SU-DHL-6 (cell line): Measurements from ENCODE around the gene ZNF524.

Experiments
- EZH2phosphoT487 ChIP-seq: fragments of 200-600 bp; sonication (generic), shearing (Covaris generic); conservative IDR thresholded peaks from 2 replicates; pipeline ENCODE4 v1.6.1; 2018; ENCODE audit warnings: mild to moderate bottlenecking, antibody characterized with exemption, low read length, moderate library complexity, mixed read lengths
- TF ChIP-seq, protein P1 (sequence below): fragments of 200-600 bp; sonication (generic); IDR thresholded peaks from one replicate; pipeline ENCODE4 v1.5.1; 2017; ENCODE audit warnings: antibody characterized with exemption, mild to moderate bottlenecking, low read length, moderate library complexity; ENCODE audit not compliant: insufficient read depth, poor library complexity, severe bottlenecking

- TF ChIP-seq, protein P1, sequence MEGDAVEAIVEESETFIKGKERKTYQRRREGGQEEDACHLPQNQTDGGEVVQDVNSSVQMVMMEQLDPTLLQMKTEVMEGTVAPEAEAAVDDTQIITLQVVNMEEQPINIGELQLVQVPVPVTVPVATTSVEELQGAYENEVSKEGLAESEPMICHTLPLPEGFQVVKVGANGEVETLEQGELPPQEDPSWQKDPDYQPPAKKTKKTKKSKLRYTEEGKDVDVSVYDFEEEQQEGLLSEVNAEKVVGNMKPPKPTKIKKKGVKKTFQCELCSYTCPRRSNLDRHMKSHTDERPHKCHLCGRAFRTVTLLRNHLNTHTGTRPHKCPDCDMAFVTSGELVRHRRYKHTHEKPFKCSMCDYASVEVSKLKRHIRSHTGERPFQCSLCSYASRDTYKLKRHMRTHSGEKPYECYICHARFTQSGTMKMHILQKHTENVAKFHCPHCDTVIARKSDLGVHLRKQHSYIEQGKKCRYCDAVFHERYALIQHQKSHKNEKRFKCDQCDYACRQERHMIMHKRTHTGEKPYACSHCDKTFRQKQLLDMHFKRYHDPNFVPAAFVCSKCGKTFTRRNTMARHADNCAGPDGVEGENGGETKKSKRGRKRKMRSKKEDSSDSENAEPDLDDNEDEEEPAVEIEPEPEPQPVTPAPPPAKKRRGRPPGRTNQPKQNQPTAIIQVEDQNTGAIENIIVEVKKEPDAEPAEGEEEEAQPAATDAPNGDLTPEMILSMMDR: no peak
- TF ChIP-seq EZH2phosphoT487: no peak
Observed at GRCh38 chr19:55635856-55636440, 35.9 kb downstream of the ZNF524 start.
